ENCODE results near the gene PTPRG.

The PTPRG gene

GRCh38 chr3:62323241-62323640 lies 761.9 kb downstream of the PTPRG start:
- no peak overlapping the region for H3K4me3 ChIP-seq (ENCODE audit: low read depth, low read length)
- DNase-seq (ENCODE audit: low read depth): no peak

GRCh38 chr3:62325896-62326295 lies 764.5 kb downstream of the PTPRG start:
- DNase-seq (ENCODE audit: low read depth): no peak
- H3K4me3 ChIP-seq (ENCODE audit: low read depth, low read length): no peak overlapping the region

- H3K4me3 ChIP-seq (ENCODE audit: low read depth, low read length): no peak overlapping the region
- no peak for DNase-seq (ENCODE audit: low read depth)
Observed at GRCh38 chr3:62329971-62330370, 768.6 kb downstream of the PTPRG start.

GRCh38 chr3:62332017-62332416 lies 770.6 kb downstream of the PTPRG start:
- no peak overlapping the region for H3K4me3 ChIP-seq (ENCODE audit: low read depth, low read length)
- no peak for DNase-seq (ENCODE audit: low read depth)

- H3K4me3 ChIP-seq (ENCODE audit: low read depth, low read length): no peak overlapping the region
- DNase-seq (ENCODE audit: low read depth): no peak
Observed at GRCh38 chr3:62332835-62333244, 771.5 kb downstream of the PTPRG start.

GRCh38 chr3:62335196-62335595 lies 773.8 kb downstream of the PTPRG start:
- no peak overlapping the region for H3K4me3 ChIP-seq (ENCODE audit: low read depth, low read length)

GRCh38 chr3:62343755-62344154 lies 782.4 kb downstream of the PTPRG start:
- no peak for DNase-seq (ENCODE audit: low read depth)
- H3K4me3 ChIP-seq (ENCODE audit: low read depth, low read length): no peak overlapping the region

More at GRCh38 chr3:62335196-62335595, 773.8 kb downstream of the PTPRG start:
- no peak for DNase-seq (ENCODE audit: low read depth)
